ENCODE measurements around the gene TTC22. TPM values are rescaled to one million over a fixed set of nuclear protein-coding genes. Genes with fewer than 3 reads are reported as not detected.

Gene TTC22
- 0.26 TPM in 1 of 2 replicates, not detected in the other for total RNA-seq

GRCh38 chr1:54800899-54801759 lies at the start of gene TTC22:
Gene TTC22 (minus strand): TSS chr1:54801323. CDS start chr1:54801163, 160 bp downstream.

GRCh38 chr1:54764133-54764921 lies 36.8 kb downstream of the TTC22 start, which contains the start of gene PARS2:
Gene PARS2 (minus strand): TSS chr1:54764523. CDS start chr1:54759161, 5,362 bp downstream.

Other genes with a start within 250 kb of the TTC22 start
- not detected in 2 replicates for gene FAM151A, start 177.8 kb downstream of the TTC22 start, total RNA-seq
- 0.16 TPM in 1 of 2 replicates, not detected in the other for gene MROH7, start 159.5 kb downstream of the TTC22 start, total RNA-seq
- 15.2 and 23.4 TPM in 2 replicates for gene TTC4, start 85.5 kb downstream of the TTC22 start, total RNA-seq
- 4.8 and 6.7 TPM in 2 replicates for gene PARS2, start 36.8 kb downstream of the TTC22 start, total RNA-seq
- 18.6 and 228 TPM in 2 replicates for gene DHCR24, start 85.9 kb upstream of the TTC22 start, total RNA-seq
- gene TMEM61, start 179.3 kb upstream of the TTC22 start, total RNA-seq: 0.26 TPM in 1 of 2 replicates, not detected in the other
- not detected in 2 replicates for gene BSND, start 197.6 kb upstream of the TTC22 start, total RNA-seq
- gene PCSK9, start 238.2 kb upstream of the TTC22 start, total RNA-seq: 1.8 and 40.5 TPM in 2 replicates